Kasumi-1 (cell line): Measurements from ENCODE around the gene PRSS22.

Experiments used
- DNase-seq, 2 experiments: peaks; one replicate each; lab custom pipeline; 2025; lab: John Stamatoyannopoulos, UW

PRSS22 gene

GRCh38 chr16:2816751-2817339, 41.1 kb downstream of the PRSS22 start, which contains the start of gene PRSS21:
Gene PRSS21 (plus strand): TSS chr16:2817237. CDS start chr16:2817269, 32 bp downstream.
- DNase-seq = peak; percentile 27 to 37

- DNase-seq = no peak
Observed at GRCh38 chr16:2815299-2815771, 42.6 kb downstream of the PRSS22 start.

- no peak for DNase-seq
Observed at GRCh38 chr16:2814551-2815298, 43.2 kb downstream of the PRSS22 start.

- no peak for DNase-seq
Observed at GRCh38 chr16:2813771-2814221, 44.2 kb downstream of the PRSS22 start.

- DNase-seq = no peak
Observed at GRCh38 chr16:2811703-2812471, 46.1 kb downstream of the PRSS22 start.

GRCh38 chr16:2810651-2811050, 47.3 kb downstream of the PRSS22 start:
- no peak for DNase-seq

GRCh38 chr16:2809149-2809760, 48.7 kb downstream of the PRSS22 start:
- DNase-seq = no peak

- no peak for DNase-seq
Observed at GRCh38 chr16:2808181-2808580, 49.8 kb downstream of the PRSS22 start.

- no peak for DNase-seq
Observed at GRCh38 chr16:2806286-2806685, 51.7 kb downstream of the PRSS22 start.

GRCh38 chr16:2804728-2805127, 53.2 kb downstream of the PRSS22 start:
- no peak for DNase-seq

GRCh38 chr16:2803545-2804195, 54.3 kb downstream of the PRSS22 start:
- DNase-seq = no peak
